ENCODE results near the gene CSRP2.
A peak's percentile ranks its signal among the peaks of the same experiment; 100 is the strongest.

The CSRP2 gene

GRCh38 chr12:76888775-76889174, 10.0 kb upstream of the CSRP2 start:
- Histone ChIP-seq H3K27ac (ENCODE audit: low read length) (no peak overlapping the region), H3K9me3 (ENCODE audit: control insufficient read depth in 1 of 2, low read length in 2 of 2) (peaks cover 0 to 1% of the 10 kb centered on the region in 2 donors), H3K4me3 (ENCODE audit: low read depth in 1 of 2, low read length in 2 of 2) (no peak overlapping the region), H3K36me3 (ENCODE audit: control insufficient read depth in 1 of 2, insufficient read depth in 2 of 2, low read length in 2 of 2) (no peaks in the 10 kb centered on the region), H3K27me3 (ENCODE audit: low read depth, low read length) (no peaks in the 10 kb centered on the region), H3K4me1 (ENCODE audit: control insufficient read depth in 1 of 2, insufficient read depth in 2 of 2, low read length in 2 of 2) (no peaks in the 10 kb centered on the region)

- H3K4me1 ChIP-seq (ENCODE audit: control insufficient read depth in 1 of 2, insufficient read depth in 2 of 2, low read length in 2 of 2), result no peaks in the 10 kb centered on the region
- H3K36me3 ChIP-seq (ENCODE audit: control insufficient read depth in 1 of 2, insufficient read depth in 2 of 2, low read length in 2 of 2), result no peaks in the 10 kb centered on the region
- no peaks in the 10 kb centered on the region for H3K27me3 ChIP-seq (ENCODE audit: low read depth, low read length)
- no peak overlapping the region for H3K27ac ChIP-seq (ENCODE audit: low read length)
- H3K4me3 ChIP-seq (ENCODE audit: low read depth in 1 of 2, low read length in 2 of 2), result no peak overlapping the region
- peaks cover 0 to 4% of the 10 kb centered on the region in 2 donors for H3K9me3 ChIP-seq (ENCODE audit: control insufficient read depth in 1 of 2, low read length in 2 of 2)
Observed at GRCh38 chr12:76883811-76884210, 5.0 kb upstream of the CSRP2 start.

DNA sequence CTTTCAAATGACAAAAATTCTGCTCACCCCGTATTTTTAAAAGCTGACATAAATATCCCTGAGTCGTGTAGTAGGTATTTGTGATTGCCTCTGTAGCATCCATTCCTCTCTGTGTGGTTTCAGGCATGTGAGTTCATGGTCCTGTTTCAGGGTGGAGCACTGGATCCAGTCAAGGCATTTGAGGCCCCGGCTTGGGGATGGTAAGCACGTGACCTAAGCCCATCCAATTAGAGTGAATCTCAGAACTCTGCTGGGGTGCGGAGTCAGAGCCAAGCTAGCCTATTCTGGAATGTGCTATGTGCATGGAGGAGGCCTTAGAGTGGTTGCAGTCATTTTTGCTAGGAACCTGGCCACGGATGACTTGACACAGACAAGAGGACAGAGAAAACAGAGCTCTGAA, 4.3 kb upstream of the CSRP2 start:
- Histone ChIP-seq H3K4me1 (ENCODE audit: control insufficient read depth in 1 of 2, insufficient read depth in 2 of 2, low read length in 2 of 2) (no peaks in the 10 kb centered on the region), H3K36me3 (ENCODE audit: control insufficient read depth in 1 of 2, insufficient read depth in 2 of 2, low read length in 2 of 2) (no peaks in the 10 kb centered on the region), H3K27me3 (ENCODE audit: low read depth, low read length) (no peaks in the 10 kb centered on the region), H3K9me3 (ENCODE audit: control insufficient read depth in 1 of 2, low read length in 2 of 2) (peaks cover 0 to 4% of the 10 kb centered on the region in 2 donors), H3K4me3 (ENCODE audit: low read depth in 1 of 2, low read length in 2 of 2) (no peak overlapping the region), H3K27ac (ENCODE audit: low read length) (no peak overlapping the region)

- H3K9me3 ChIP-seq (ENCODE audit: control insufficient read depth in 1 of 2, low read length in 2 of 2), result peaks cover 0 to 4% of the 10 kb centered on the region in 2 donors
- no peaks in the 10 kb centered on the region for H3K4me1 ChIP-seq (ENCODE audit: control insufficient read depth in 1 of 2, insufficient read depth in 2 of 2, low read length in 2 of 2)
- H3K4me3 ChIP-seq (ENCODE audit: low read depth in 1 of 2, low read length in 2 of 2), result no peak overlapping the region
- no peaks in the 10 kb centered on the region for H3K36me3 ChIP-seq (ENCODE audit: control insufficient read depth in 1 of 2, insufficient read depth in 2 of 2, low read length in 2 of 2)
- no peak overlapping the region for H3K27ac ChIP-seq (ENCODE audit: low read length)
- no peaks in the 10 kb centered on the region for H3K27me3 ChIP-seq (ENCODE audit: low read depth, low read length)
Observed at GRCh38 chr12:76882367-76882766, 3.5 kb upstream of the CSRP2 start.

- no peak overlapping the region for H3K4me3 ChIP-seq (ENCODE audit: low read depth in 1 of 2, low read length in 2 of 2)
- H3K36me3 ChIP-seq (ENCODE audit: control insufficient read depth in 1 of 2, insufficient read depth in 2 of 2, low read length in 2 of 2), result no peaks in the 10 kb centered on the region
- H3K27ac ChIP-seq (ENCODE audit: low read length), result no peak overlapping the region
- no peaks in the 10 kb centered on the region for H3K4me1 ChIP-seq (ENCODE audit: control insufficient read depth in 1 of 2, insufficient read depth in 2 of 2, low read length in 2 of 2)
- H3K27me3 ChIP-seq (ENCODE audit: low read depth, low read length), result no peaks in the 10 kb centered on the region
- H3K9me3 ChIP-seq (ENCODE audit: control insufficient read depth in 1 of 2, low read length in 2 of 2), result peaks cover 0 to 4% of the 10 kb centered on the region in 2 donors
Observed at GRCh38 chr12:76881142-76881541, 2.3 kb upstream of the CSRP2 start.

DNA sequence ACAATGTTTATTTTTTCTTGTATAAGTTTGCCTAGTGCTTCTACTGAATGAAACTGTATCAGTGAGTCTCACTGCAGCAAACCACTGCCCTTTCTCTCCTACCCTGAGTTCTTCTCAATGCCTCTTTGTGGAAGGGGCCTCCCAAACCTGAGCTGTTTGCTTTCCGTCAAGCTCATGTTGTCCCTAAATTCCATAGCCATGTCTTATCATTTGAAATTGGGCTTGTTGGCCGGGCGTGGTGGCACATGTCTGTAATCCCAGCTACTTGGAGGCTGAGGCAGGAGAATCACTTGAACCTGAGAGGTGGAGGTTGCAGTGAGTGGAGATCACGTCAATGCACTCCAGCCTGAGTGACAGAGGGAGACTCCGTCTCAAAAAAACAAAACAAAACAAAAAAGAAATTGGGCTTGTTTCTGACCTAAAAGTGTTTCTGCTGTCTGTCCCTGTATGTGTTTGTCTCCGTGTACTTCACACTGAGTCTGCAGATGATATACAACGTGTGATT, 1.8 kb upstream of the CSRP2 start:
- Histone ChIP-seq H3K4me3 (ENCODE audit: low read depth in 1 of 2, low read length in 2 of 2) (no peak overlapping the region), H3K9me3 (ENCODE audit: control insufficient read depth in 1 of 2, low read length in 2 of 2) (peaks cover 0 to 4% of the 10 kb centered on the region in 2 donors), H3K36me3 (ENCODE audit: control insufficient read depth in 1 of 2, insufficient read depth in 2 of 2, low read length in 2 of 2) (no peaks in the 10 kb centered on the region), H3K27ac (ENCODE audit: low read length) (no peak overlapping the region), H3K27me3 (ENCODE audit: low read depth, low read length) (no peaks in the 10 kb centered on the region), H3K4me1 (ENCODE audit: control insufficient read depth in 1 of 2, insufficient read depth in 2 of 2, low read length in 2 of 2) (no peaks in the 10 kb centered on the region)

- Histone ChIP-seq H3K27me3 (ENCODE audit: low read depth, low read length) (no peaks in the 10 kb centered on the region), H3K4me3 (ENCODE audit: low read depth in 1 of 2, low read length in 2 of 2) (peak overlapping the region; percentile 78), H3K27ac (ENCODE audit: low read length) (peak overlapping the region; percentile 82), H3K36me3 (ENCODE audit: control insufficient read depth in 1 of 2, insufficient read depth in 2 of 2, low read length in 2 of 2) (no peaks in the 10 kb centered on the region), H3K4me1 (ENCODE audit: control insufficient read depth in 1 of 2, insufficient read depth in 2 of 2, low read length in 2 of 2) (no peaks in the 10 kb centered on the region), H3K9me3 (ENCODE audit: control insufficient read depth in 1 of 2, low read length in 2 of 2) (peaks cover 0 to 4% of the 10 kb centered on the region in 2 donors)
Observed at GRCh38 chr12:76879710-76880518, 1.1 kb upstream of the CSRP2 start.

DNA sequence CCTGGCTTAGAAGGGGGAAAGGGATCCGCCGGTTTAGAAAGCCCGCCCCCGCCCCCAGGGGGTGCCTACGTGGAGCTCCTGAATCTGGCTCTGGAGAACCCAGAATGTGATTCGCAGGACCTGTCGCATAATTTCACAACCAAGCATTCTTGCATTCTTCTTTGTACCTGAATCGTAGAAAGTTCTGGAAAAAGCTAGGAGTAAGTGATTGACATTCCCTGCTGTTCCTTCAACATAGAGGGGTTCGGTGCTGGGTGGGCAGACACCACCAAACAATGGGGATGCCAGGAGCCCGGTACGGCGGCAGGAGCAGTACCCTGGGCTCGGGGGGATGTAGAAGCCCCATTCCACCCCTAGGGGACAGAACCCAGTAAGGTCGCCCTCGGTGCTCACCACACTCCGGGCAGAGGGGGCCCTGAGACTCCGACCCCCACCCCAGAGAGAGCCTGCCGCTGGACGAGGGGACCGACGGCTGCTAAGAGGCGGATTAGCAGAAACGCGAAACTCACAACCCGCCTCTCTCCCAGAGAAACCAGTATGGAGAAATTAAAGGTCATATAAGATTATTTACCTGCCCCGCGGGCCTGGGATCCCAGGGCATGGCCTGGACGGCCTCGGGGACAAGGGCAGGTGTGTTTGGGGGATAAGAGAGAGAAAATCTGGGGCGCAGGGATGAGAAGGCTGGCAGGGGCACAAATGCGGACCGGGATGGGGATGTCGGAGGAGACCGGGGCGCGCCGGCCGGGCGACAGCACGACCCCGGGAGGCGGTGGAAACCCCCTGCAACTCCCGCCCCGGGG, 520 bp downstream of the CSRP2 start:
- H3K4me1 ChIP-seq (ENCODE audit: control insufficient read depth in 1 of 2, insufficient read depth in 2 of 2, low read length in 2 of 2), result no peaks in the 10 kb centered on the region

DNA sequence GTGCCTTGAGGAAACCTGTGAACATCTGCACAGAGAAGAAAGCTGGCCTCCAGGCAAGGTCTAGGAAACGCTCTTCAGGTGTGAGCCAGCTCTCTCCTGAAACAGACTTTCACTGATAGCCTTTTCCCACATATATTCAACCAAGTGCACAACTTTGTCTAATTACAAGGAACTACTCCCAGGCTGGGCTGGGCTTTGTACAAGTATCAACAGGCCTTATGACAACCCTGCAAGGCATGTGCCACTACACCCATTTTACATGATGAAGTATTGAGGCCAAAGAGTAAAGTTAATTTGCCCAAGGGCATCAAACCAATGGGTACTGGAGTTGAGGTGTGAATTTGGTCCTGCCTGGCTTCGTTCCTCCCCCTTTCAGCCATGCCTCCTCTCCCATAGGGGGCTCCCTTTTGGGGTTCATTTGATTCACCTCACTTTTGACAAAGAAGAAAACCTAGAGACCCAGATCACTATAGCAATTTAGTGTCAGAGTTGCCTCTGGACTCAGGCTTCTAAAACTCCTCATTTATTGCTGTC, 2.1 kb downstream of the CSRP2 start:
- no peaks in the 10 kb centered on the region for H3K27me3 ChIP-seq (ENCODE audit: low read depth, low read length)
- H3K36me3 ChIP-seq (ENCODE audit: control insufficient read depth in 1 of 2, insufficient read depth in 2 of 2, low read length in 2 of 2), result no peaks in the 10 kb centered on the region
- no peak overlapping the region for H3K27ac ChIP-seq (ENCODE audit: low read length)
- H3K9me3 ChIP-seq (ENCODE audit: control insufficient read depth in 1 of 2, low read length in 2 of 2), result no peaks in the 10 kb centered on the region
- H3K4me1 ChIP-seq (ENCODE audit: control insufficient read depth in 1 of 2, insufficient read depth in 2 of 2, low read length in 2 of 2), result peaks cover 0 to 8% of the 10 kb centered on the region in 2 donors
- peak overlapping the region; percentile 10 to 49 for H3K4me3 ChIP-seq (ENCODE audit: low read depth in 1 of 2, low read length in 2 of 2)

More for the DNA sequence above, 520 bp downstream of the CSRP2 start:
- H3K9me3 ChIP-seq (ENCODE audit: control insufficient read depth in 1 of 2, low read length in 2 of 2), result no peaks in the 10 kb centered on the region
- peak overlapping the region; percentile 26 for H3K27ac ChIP-seq (ENCODE audit: low read length)
- peak overlapping the region; percentile 78 to 80 for H3K4me3 ChIP-seq (ENCODE audit: low read depth in 1 of 2, low read length in 2 of 2)
- no peaks in the 10 kb centered on the region for H3K27me3 ChIP-seq (ENCODE audit: low read depth, low read length)
- no peaks in the 10 kb centered on the region for H3K36me3 ChIP-seq (ENCODE audit: control insufficient read depth in 1 of 2, insufficient read depth in 2 of 2, low read length in 2 of 2)

DNA sequence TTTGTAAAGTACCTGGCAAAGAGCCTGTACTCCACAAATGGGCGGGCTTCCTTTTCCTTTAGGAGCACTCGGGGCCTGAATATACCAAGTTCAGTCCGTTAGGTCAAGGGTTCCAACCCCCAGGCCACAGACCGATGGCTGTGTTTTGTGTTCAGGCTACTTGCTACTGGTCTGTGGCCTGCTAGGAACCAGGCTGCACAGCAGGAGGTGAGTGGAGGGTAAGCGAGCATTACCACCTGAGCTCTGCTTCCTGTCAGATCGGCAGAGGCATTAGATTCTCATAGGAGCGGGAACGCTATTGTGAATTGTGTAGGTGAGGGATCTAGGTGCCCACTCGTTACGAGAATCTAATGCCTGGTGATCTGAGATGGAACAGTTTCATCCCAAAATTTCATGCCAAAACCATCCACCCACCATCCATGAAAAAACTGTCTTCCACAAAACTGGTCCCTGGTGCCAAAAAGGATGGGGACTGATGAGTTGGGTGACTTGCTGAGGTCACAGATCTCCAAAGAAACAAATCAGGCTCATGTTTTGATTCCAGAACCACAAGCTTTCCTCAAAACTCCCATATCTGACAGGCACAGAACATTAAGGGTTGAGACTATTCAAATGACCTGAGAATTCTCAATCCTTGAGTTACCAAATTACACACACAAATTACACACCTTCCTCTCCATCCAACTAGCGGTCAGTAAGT, 4.2 kb downstream of the CSRP2 start:
- Histone ChIP-seq H3K4me1 (ENCODE audit: control insufficient read depth in 1 of 2, insufficient read depth in 2 of 2, low read length in 2 of 2) (peaks cover 0 to 8% of the 10 kb centered on the region in 2 donors), H3K4me3 (ENCODE audit: low read depth in 1 of 2, low read length in 2 of 2) (peak overlapping the region in 1 of 2 donors; percentile 2), H3K9me3 (ENCODE audit: control insufficient read depth in 1 of 2, low read length in 2 of 2) (no peaks in the 10 kb centered on the region), H3K27ac (ENCODE audit: low read length) (no peak overlapping the region), H3K27me3 (ENCODE audit: low read depth, low read length) (no peaks in the 10 kb centered on the region), H3K36me3 (ENCODE audit: control insufficient read depth in 1 of 2, insufficient read depth in 2 of 2, low read length in 2 of 2) (no peaks in the 10 kb centered on the region)

DNA sequence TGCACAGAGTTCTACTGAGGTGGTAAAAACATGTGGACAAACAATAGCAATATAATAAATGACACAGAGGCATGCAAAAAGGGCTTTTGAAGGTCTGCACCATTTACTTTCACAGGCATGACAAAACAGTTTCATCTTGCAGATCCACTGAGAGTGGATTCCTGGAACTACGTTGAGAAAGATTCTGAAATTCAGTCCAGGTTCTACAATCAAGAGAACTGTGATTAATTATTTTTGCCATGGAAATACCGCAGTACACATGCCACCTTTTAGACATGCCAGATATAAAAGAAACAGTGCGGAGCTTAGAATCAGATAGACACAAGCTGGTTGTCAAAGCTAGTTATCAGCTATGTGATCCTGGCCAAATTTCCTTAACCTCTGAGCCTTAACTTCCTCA, 4.8 kb downstream of the CSRP2 start:
- Histone ChIP-seq H3K4me3 (ENCODE audit: low read depth in 1 of 2, low read length in 2 of 2) (peak overlapping the region in 1 of 2 donors; percentile 2), H3K4me1 (ENCODE audit: control insufficient read depth in 1 of 2, insufficient read depth in 2 of 2, low read length in 2 of 2) (peaks cover 0 to 8% of the 10 kb centered on the region in 2 donors), H3K27ac (ENCODE audit: low read length) (no peak overlapping the region), H3K9me3 (ENCODE audit: control insufficient read depth in 1 of 2, low read length in 2 of 2) (no peaks in the 10 kb centered on the region), H3K36me3 (ENCODE audit: control insufficient read depth in 1 of 2, insufficient read depth in 2 of 2, low read length in 2 of 2) (no peaks in the 10 kb centered on the region), H3K27me3 (ENCODE audit: low read depth, low read length) (no peaks in the 10 kb centered on the region)

Data from muscle layer of duodenum (tissue), 2 donors.